Subcutaneous abdominal adipose tissue (tissue), 5 donors: ENCODE measurements around the gene NPB.
"Not testable (repeated sequence)": the region's sequence is repeated elsewhere in the genome, so short reads cannot be mapped to it uniquely, and the experiment has no call there.

Experiments used
- H3K27ac ChIP-seq: one replicate; pipeline ENCODE4 v1.7.0; 2013; ENCODE audit warnings: low read depth, mild to moderate bottlenecking, inconsistent platforms, low read length, moderate library complexity
- H3K27me3 ChIP-seq, 5 donors: one replicate each; pipeline ENCODE4 v1.7.0; 2013; ENCODE audit warnings: low read length in 5 of 5, inconsistent platforms in 1 of 5; ENCODE audit not compliant: control insufficient read depth in 5 of 5, insufficient read depth in 4 of 5
- H3K36me3 ChIP-seq, 5 donors: one replicate each; pipeline ENCODE4 v1.7.0; 2013; ENCODE audit warnings: low read length in 5 of 5; ENCODE audit not compliant: control insufficient read depth in 5 of 5, insufficient read depth in 5 of 5
- H3K4me1 ChIP-seq, 5 donors: one replicate each; pipeline ENCODE4 v1.7.0; 2013; ENCODE audit warnings: low read length in 5 of 5, mild to moderate bottlenecking in 3 of 5, moderate library complexity in 1 of 5; ENCODE audit not compliant: control insufficient read depth in 5 of 5, insufficient read depth in 5 of 5
- H3K4me3 ChIP-seq, 5 donors: one replicate each; pipeline ENCODE4 v1.7.0; 2013; ENCODE audit warnings: low read length in 5 of 5, low read depth in 1 of 5
- H3K9ac ChIP-seq, 5 donors: one replicate each; pipeline ENCODE4 v1.7.0; 2013; ENCODE audit warnings: low read length in 5 of 5, mild to moderate bottlenecking in 4 of 5, moderate library complexity in 3 of 5
- H3K9me3 ChIP-seq, 5 donors: one replicate each; pipeline ENCODE4 v1.7.0; 2013; ENCODE audit warnings: low read length in 5 of 5; ENCODE audit not compliant: control insufficient read depth in 5 of 5
- donor health status: healthy.
- donor health status: healthy.
- donor health status: healthy.
- donor health status: healthy.
- donor health status: healthy.

The NPB gene

GRCh38 chr17:81911969-81912368, 9.9 kb downstream of the NPB start:
- Histone ChIP-seq H3K27ac (no peak overlapping the region), H3K36me3 (peaks cover 0 to 59% (median 48%) of the 10 kb centered on the region in 5 donors), H3K27me3 (no peaks in the 10 kb centered on the region), H3K9me3 (no peaks in the 10 kb centered on the region), H3K4me3 (peak overlapping the region in 1 of 5 donors; percentile 22), H3K4me1 (peaks cover 3 to 32% (median 18%) of the 10 kb centered on the region in 5 donors), H3K9ac (no peak overlapping the region)

- peaks cover 7 to 38% (median 24%) of the 10 kb centered on the region in 5 donors for H3K4me1 ChIP-seq
- no peaks in the 10 kb centered on the region for H3K9me3 ChIP-seq
- no peak overlapping the region for H3K27ac ChIP-seq
- no peaks in the 10 kb centered on the region for H3K27me3 ChIP-seq
- no peak overlapping the region for H3K9ac ChIP-seq
- peaks cover 0 to 54% (median 42%) of the 10 kb centered on the region in 5 donors for H3K36me3 ChIP-seq
- H3K4me3 ChIP-seq: no peak overlapping the region
Measured at GRCh38 chr17:81912441-81913309, 10.6 kb downstream of the NPB start.

- Histone ChIP-seq H3K9me3 (no peaks in the 10 kb centered on the region), H3K27me3 (no peaks in the 10 kb centered on the region), H3K36me3 (peaks cover 0 to 45% (median 37%) of the 10 kb centered on the region in 5 donors), H3K9ac (no peak overlapping the region), H3K4me3 (no peak overlapping the region), H3K27ac (no peak overlapping the region), H3K4me1 (peaks cover 7 to 43% (median 29%) of the 10 kb centered on the region in 5 donors)
Measured at GRCh38 chr17:81913394-81914102, 11.5 kb downstream of the NPB start.

GRCh38 chr17:81914103-81914850, 12.2 kb downstream of the NPB start:
- no peak overlapping the region for H3K9ac ChIP-seq
- H3K36me3 ChIP-seq: peaks cover 0 to 46% (median 37%) of the 10 kb centered on the region in 5 donors
- H3K27ac ChIP-seq: no peak overlapping the region
- no peak overlapping the region for H3K4me3 ChIP-seq
- H3K27me3 ChIP-seq: no peaks in the 10 kb centered on the region
- H3K9me3 ChIP-seq: no peaks in the 10 kb centered on the region
- peaks cover 7 to 46% (median 35%) of the 10 kb centered on the region in 5 donors for H3K4me1 ChIP-seq

- peaks cover 5 to 47% (median 32%) of the 10 kb centered on the region in 5 donors for H3K4me1 ChIP-seq
- peaks cover 0 to 55% (median 45%) of the 10 kb centered on the region in 5 donors for H3K36me3 ChIP-seq
Measured at GRCh38 chr17:81915331-81915730, 13.3 kb downstream of the NPB start.

GRCh38 chr17:81916234-81917001, 14.4 kb downstream of the NPB start:
- Histone ChIP-seq H3K27ac (no peak overlapping the region), H3K27me3 (no peaks in the 10 kb centered on the region), H3K4me1 (peaks cover 5 to 51% (median 38%) of the 10 kb centered on the region in 5 donors), H3K4me3 (peak overlapping the region in 4 of 5 donors; percentile 68 to 79 (median 75)), H3K9me3 (no peaks in the 10 kb centered on the region), H3K9ac (peak overlapping the region in 2 of 5 donors; percentile 4 to 81), H3K36me3 (peaks cover 0 to 64% (median 47%) of the 10 kb centered on the region in 5 donors)

More at GRCh38 chr17:81915331-81915730, 13.3 kb downstream of the NPB start:
- no peaks in the 10 kb centered on the region for H3K9me3 ChIP-seq
- no peaks in the 10 kb centered on the region for H3K27me3 ChIP-seq
- no peak overlapping the region for H3K9ac ChIP-seq
- H3K27ac ChIP-seq: no peak overlapping the region
- no peak overlapping the region for H3K4me3 ChIP-seq

GRCh38 chr17:81917565-81918332, 15.7 kb downstream of the NPB start, which contains the start of gene SIRT7:
TSS of gene SIRT7 (minus strand) at chr17:81918176. CDS start at chr17:81918131, 45 bp downstream.
- H3K9me3 ChIP-seq: no peaks in the 10 kb centered on the region
- no peak within 1 kb of the TSS for H3K27ac ChIP-seq
- H3K36me3 ChIP-seq: peaks cover 0 to 67% (median 51%) of the 10 kb centered on the region in 5 donors
- H3K27me3 ChIP-seq: no peaks in the 10 kb centered on the region
- peak within 1 kb of the TSS; percentile 68 to 79 (median 73) for H3K4me3 ChIP-seq
- peak within 1 kb of the TSS in 4 of 5 donors; percentile 4 to 81 (median 70) for H3K9ac ChIP-seq
- peaks cover 5 to 58% (median 49%) of the 10 kb centered on the region in 5 donors for H3K4me1 ChIP-seq

GRCh38 chr17:81918333-81918669, 16.3 kb downstream of the NPB start:
- peak overlapping the region in 4 of 5 donors; percentile 70 to 79 (median 75) for H3K4me3 ChIP-seq
- not testable (repeated sequence) for H3K27ac ChIP-seq, H3K27me3 ChIP-seq, H3K9me3 ChIP-seq, H3K9ac ChIP-seq
- peaks cover 5 to 62% (median 54%) of the 10 kb centered on the region in 5 donors for H3K4me1 ChIP-seq
- H3K36me3 ChIP-seq: peaks cover 0 to 62% (median 47%) of the 10 kb centered on the region in 5 donors
